Fibroblast of pulmonary artery (primary cell): ENCODE measurements around the gene REEP6.
"Not testable (repeated sequence)": the region's sequence is repeated elsewhere in the genome, so short reads cannot be mapped to it uniquely, and the experiment has no call there.

Experiments
- DNase-seq: peaks from one replicate; pipeline ENCODE4 v3.0.0-alpha.2; 2010; ENCODE audit warnings: low read depth
- H3K4me3 ChIP-seq: replicated peaks from 2 replicates; pipeline ENCODE4 v1.5.1; 2011; ENCODE audit warnings: low read depth, mild to moderate bottlenecking, control low read depth, low read length, moderate library complexity
- TF ChIP-seq, protein P1 (sequence below): IDR thresholded peaks from 2 replicates; pipeline ENCODE4 v1.5.1; 2011; ENCODE audit warnings: mild to moderate bottlenecking, control low read depth, low read length, inconsistent platforms; ENCODE audit errors: missing control alignments

The REEP6 gene

DNA sequence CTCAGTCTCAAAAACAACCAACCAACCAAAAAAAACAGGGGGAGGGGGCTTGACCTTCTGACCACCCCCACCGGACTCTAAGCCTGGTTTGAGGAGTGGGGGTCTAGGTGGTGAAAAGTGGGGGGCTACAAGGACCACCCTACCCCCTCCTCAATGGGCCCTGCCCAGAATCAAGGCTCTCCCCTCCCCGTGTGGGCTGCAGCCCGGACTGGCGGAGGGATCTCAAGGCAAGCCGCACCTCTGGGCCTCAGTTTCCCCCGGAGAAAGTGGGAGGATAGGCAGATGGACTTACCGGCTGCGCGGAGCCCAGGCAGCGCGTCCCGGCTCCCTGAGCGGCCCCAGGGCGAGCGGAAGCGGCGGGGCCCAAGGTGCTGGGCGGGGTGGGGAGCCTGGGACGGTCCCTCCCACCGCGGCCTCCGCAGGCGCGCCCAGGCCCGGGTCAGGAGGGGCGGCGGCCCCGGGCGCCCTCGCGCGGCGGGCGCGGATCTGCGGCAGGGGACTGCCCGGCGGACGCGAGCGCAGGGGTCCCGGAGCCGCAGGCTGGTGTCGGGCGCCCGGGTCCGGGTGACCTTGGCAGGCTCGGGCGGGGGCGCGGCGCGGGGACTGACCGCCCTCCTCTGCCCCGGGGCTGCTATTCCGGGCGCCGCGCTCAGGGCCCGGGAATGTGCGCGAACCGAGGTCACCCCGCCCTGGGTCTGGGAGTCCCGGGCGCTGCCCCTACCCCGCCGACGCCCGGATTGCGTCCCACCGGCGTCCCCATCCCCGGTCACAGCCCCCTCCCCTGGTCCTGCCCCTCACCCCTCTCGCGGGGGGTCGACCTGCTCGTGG lies 21.9 kb downstream of the REEP6 start, which contains the start of gene ADAMTSL5:
Gene ADAMTSL5 (minus strand): TSS at position 349 of the 828 bp plus-strand sequence. CDS start 2,076 bp downstream, outside the sequence.
- H3K4me3 ChIP-seq, result peak within 1 kb of the TSS; percentile 58
- DNase-seq, result peak; percentile 63
- TF ChIP-seq, protein P1, sequence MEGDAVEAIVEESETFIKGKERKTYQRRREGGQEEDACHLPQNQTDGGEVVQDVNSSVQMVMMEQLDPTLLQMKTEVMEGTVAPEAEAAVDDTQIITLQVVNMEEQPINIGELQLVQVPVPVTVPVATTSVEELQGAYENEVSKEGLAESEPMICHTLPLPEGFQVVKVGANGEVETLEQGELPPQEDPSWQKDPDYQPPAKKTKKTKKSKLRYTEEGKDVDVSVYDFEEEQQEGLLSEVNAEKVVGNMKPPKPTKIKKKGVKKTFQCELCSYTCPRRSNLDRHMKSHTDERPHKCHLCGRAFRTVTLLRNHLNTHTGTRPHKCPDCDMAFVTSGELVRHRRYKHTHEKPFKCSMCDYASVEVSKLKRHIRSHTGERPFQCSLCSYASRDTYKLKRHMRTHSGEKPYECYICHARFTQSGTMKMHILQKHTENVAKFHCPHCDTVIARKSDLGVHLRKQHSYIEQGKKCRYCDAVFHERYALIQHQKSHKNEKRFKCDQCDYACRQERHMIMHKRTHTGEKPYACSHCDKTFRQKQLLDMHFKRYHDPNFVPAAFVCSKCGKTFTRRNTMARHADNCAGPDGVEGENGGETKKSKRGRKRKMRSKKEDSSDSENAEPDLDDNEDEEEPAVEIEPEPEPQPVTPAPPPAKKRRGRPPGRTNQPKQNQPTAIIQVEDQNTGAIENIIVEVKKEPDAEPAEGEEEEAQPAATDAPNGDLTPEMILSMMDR, result no peak

DNA sequence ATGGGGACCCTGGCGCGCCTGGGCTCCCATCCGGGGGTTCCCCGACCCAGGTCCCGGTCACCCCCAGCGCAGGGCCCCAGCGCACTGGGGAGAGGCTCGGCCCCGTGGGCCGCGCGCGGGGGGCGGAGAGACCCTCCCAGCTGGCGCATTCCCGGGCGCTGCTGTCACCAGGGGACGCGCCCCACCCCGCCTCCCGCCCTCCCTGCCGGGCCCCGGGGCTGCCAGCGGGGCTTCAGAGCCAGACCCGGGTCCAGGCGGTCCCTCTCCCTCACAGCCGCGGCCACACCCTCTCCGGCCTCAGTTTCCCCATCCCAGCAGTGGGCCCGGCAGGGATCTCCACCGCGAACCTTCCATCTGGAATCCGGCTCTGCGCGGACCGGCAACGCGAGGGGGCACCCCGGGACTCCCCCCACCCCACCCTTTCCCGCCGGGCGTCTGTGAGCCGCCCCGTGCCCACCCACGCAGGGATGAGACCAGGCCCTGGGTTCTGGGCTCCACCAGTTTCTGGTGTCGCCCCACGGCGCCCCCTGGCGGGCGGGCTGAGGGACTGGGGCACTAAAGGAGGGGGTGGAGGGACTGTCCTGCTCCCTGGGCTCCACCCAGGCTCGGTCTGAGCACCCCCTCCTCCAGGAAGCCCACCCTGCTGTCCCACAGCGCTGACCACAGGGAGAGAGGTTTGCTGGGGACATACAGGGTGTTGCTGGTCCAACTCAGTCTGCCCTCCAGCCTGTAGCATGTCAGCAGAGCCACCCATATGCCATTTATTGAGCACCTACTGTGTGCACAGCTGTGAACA lies 22.7 kb downstream of the REEP6 start:
- peak overlapping the region; percentile 58 for H3K4me3 ChIP-seq
- TF ChIP-seq, protein P1, result peak; percentile 58
- DNase-seq, result peak; percentile 64

- DNase-seq, result no peak
- TF ChIP-seq, protein P1, result no peak
- H3K4me3 ChIP-seq, result no peak overlapping the region
Observed at GRCh38 chr19:1514295-1514661, 23.3 kb downstream of the REEP6 start.

DNA sequence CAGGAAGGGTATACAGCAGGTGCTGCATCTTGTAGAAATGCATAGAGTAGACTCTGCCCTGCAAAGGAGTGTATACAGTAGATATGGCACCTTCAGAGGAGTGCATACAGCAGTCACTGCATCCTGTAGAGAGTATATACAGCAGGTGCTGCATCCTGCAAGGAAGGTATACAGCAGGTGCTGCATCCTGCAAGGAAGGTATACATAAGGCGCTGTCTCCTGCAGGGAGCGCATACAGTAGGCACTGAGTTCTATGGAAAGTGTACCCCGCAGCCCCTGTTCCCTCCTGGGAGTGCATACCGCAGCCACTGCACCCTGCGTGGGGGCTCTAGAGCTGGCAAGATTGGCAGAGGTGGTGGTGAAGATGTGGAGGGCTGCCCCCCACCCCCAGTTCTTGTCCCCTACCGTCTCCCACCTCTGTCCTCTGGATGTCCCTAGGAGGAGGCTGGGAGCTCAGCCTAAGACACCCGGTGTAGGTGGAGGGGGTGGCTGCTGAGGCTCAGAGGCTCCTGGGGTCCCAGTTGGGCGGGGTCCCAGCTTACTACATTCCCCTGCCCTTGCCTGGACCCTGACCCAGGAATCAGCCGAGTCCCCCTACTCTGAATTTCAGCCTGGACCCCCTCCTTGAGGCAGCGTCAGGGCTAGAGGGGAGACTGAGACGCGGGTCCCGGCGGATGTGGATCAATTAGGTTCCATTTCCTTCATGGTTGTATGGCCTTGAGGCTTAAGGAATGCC lies 24.2 kb downstream of the REEP6 start:
- H3K4me3 ChIP-seq, result no peak overlapping the region
- TF ChIP-seq, protein P1, result no peak
- no peak for DNase-seq

GRCh38 chr19:1516395-1516753 lies 25.4 kb downstream of the REEP6 start:
- TF ChIP-seq, protein P1, result no peak
- H3K4me3 ChIP-seq, result no peak overlapping the region

GRCh38 chr19:1518471-1518870 lies 27.5 kb downstream of the REEP6 start:
- TF ChIP-seq, protein P1, result no peak
- no peak overlapping the region for H3K4me3 ChIP-seq
- DNase-seq, result no peak

More at GRCh38 chr19:1516395-1516753, 25.4 kb downstream of the REEP6 start:
- no peak for DNase-seq

DNA sequence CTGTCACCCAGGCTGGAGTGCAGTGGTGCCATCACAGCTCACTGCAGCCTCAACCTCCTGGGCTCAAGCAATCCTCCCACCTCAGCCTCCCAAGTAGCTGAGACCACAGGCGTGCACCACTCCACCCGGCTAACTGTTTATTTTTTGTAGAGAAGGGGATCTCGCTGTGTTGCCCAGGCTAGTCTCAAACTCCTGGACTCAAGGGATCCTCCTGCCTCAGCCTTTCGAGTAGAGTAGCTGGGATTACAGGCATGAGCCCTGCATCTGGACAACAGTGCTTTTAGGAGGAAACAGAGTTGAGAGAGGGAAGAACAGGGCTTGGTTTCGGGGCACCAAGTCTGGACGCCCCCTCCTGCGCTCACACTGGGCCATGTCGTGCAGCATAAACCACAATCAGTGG lies 28.8 kb downstream of the REEP6 start:
- not testable (repeated sequence) for DNase-seq, H3K4me3 ChIP-seq
